Cardiac muscle cell (in vitro differentiated cells and primary cell): ENCODE data around the gene SEPSECS. TPM values are rescaled to one million over a fixed set of nuclear protein-coding genes. Genes with fewer than 3 reads are reported as not detected.

Experiments used
- DNase-seq, 2 donors: peaks; one replicate each; pipeline versions ENCODE4 v3.0.0 to v3.0.0-alpha.2; 2010 to 2017; ENCODE audit warnings: low read depth in 1 of 2, low spot score in 1 of 2
- H3K27ac ChIP-seq: fragments of 200-600 bp; sonication (generic); 2 replicates; pipeline ENCODE4 v1.5.1; 2016
- H3K27me3 ChIP-seq: fragments of 200-600 bp; sonication (generic); 2 replicates; pipeline ENCODE4 v1.6.0; 2016; ENCODE audit warnings: control low read depth
- H3K36me3 ChIP-seq: fragments of 200-600 bp; sonication (generic); 2 replicates; pipeline ENCODE4 v1.5.1; 2016; ENCODE audit warnings: control low read depth
- H3K4me1 ChIP-seq: fragments of 200-600 bp; sonication (generic); 2 replicates; pipeline ENCODE4 v1.8.1; 2017; ENCODE audit warnings: low read depth, mild to moderate bottlenecking, mixed run types
- H3K4me3 ChIP-seq: fragments of 200-600 bp; sonication (generic); 2 replicates; pipeline ENCODE4 v1.5.1; 2016; ENCODE audit warnings: mild to moderate bottlenecking
- H3K9me3 ChIP-seq: fragments of 200-600 bp; sonication (generic); 2 replicates; pipeline ENCODE4 v1.5.1; 2017; ENCODE audit warnings: low read depth, mild to moderate bottlenecking, control low read depth
- polyA plus RNA-seq: library from polyadenylated mRNA; unstranded; fragments of >200 nt; fragmentation: Nextera tagmentation; extraction: Ambion mirVana; gene quantifications from 2 replicates; pipeline ENCODE4 v1.2.1, GENCODE V29; 2016
- total RNA-seq: library from RNA; depleted of rRNA; stranded (reverse); fragments of >200 nt; gene quantifications from 2 replicates; pipeline ENCODE4 v1.2.3, GENCODE V29; 2016
- TF ChIP-seq, protein P1 (sequence below): IDR thresholded peaks from 2 replicates; pipeline ENCODE4 v1.5.1; 2012; ENCODE audit warnings: low read depth, mild to moderate bottlenecking, low read length

SEPSECS gene
- total and polyA plus RNA-seq, 2 experiments from 2014 or later: 3.6 to 6.3 TPM

DNA sequence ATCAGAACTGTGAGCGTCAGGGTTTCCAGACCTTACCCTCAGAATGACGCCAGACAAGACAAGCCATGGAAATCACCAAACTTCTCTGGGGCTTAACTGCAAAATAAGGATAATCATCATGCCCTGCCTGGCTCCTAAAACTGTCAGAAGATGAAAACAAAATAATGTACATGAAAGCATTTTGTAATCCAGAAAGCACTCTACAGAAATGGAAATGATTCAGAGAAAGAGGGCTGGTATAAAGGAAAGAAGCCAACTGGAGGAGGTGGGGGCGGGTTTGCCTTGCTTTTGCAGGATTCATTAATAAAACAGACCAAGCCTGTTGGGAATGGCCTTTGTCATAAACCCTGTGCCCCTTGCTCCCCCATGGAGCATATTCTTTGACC is 47.3 kb downstream of the SEPSECS start:
- Histone ChIP-seq H3K36me3 (no peaks in the 10 kb centered on the region), H3K4me1 (no peaks in the 10 kb centered on the region), H3K27ac (no peak overlapping the region), H3K27me3 (no peaks in the 10 kb centered on the region), H3K9me3 (no peaks in the 10 kb centered on the region), H3K4me3 (no peak overlapping the region)
- TF ChIP-seq, protein P1, sequence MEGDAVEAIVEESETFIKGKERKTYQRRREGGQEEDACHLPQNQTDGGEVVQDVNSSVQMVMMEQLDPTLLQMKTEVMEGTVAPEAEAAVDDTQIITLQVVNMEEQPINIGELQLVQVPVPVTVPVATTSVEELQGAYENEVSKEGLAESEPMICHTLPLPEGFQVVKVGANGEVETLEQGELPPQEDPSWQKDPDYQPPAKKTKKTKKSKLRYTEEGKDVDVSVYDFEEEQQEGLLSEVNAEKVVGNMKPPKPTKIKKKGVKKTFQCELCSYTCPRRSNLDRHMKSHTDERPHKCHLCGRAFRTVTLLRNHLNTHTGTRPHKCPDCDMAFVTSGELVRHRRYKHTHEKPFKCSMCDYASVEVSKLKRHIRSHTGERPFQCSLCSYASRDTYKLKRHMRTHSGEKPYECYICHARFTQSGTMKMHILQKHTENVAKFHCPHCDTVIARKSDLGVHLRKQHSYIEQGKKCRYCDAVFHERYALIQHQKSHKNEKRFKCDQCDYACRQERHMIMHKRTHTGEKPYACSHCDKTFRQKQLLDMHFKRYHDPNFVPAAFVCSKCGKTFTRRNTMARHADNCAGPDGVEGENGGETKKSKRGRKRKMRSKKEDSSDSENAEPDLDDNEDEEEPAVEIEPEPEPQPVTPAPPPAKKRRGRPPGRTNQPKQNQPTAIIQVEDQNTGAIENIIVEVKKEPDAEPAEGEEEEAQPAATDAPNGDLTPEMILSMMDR: no peak
- no peak for DNase-seq

DNA sequence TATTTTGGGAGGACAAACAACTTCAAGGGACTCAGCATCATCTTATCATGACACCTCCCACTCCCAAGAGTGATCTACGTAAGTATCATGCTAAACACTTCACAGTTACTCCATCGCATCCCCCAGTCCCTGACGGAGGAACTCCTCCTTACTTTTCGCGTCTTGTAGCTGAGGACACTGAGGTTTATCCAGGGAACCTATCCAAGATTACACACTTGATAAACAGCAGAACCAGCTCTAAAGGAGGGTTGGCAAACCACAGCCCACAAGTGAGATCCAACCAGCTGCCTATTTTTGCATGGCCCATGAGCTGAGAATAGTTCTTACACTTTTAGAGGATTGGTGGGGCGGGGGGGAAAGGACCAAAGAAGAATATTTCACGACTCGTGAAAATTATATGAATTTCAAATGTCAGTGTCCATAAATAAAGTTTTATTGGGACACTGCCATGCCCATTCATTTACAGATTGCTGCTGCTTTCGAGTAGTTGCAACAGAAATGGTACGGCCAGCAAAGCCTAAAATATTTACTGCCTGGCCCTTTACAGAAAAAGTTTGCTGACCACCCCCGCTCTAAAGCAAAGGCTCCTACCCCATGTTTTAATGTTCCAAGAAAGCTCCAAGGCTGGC is 47.8 kb downstream of the SEPSECS start:
- Histone ChIP-seq H3K4me1 (no peaks in the 10 kb centered on the region), H3K27ac (no peak overlapping the region), H3K27me3 (no peaks in the 10 kb centered on the region)

DNA sequence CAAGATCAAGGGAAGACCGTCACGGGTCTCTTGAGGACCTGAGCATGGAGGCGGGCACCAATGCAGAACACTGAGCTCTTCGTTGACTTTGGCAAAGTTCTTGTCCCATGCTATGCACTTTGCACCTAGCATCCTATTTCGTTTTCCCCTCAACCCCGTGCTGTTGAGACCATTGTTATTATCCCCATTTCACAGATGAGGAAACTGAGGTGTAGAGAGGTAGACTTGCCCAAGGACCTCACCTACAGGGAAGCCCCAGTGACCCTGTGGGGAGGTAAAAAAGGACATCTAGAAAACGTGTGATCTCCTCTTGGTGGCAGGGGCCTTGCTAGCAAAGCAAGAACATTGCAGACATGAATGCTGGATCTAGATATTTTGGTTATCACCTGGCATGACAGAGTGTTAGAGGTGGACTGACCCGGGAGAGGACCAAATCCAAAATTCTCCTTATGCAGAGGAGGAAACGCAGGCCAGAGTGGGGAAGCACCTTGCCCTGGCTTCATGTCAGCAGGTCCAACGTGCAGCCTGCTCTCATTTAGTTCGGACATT is 48.5 kb downstream of the SEPSECS start:
- no peak overlapping the region for H3K4me3 ChIP-seq
- DNase-seq: no peak
- no peaks in the 10 kb centered on the region for H3K4me1 ChIP-seq
- no peaks in the 10 kb centered on the region for H3K9me3 ChIP-seq
- H3K36me3 ChIP-seq: no peaks in the 10 kb centered on the region
- no peak overlapping the region for H3K27ac ChIP-seq
- H3K27me3 ChIP-seq: no peaks in the 10 kb centered on the region
- TF ChIP-seq, protein P1: no peak

More for the DNA sequence above, 47.8 kb downstream of the SEPSECS start:
- Histone ChIP-seq H3K4me3 (no peak overlapping the region), H3K36me3 (no peaks in the 10 kb centered on the region), H3K9me3 (no peaks in the 10 kb centered on the region)
- no peak for DNase-seq
- TF ChIP-seq, protein P1: no peak

DNA sequence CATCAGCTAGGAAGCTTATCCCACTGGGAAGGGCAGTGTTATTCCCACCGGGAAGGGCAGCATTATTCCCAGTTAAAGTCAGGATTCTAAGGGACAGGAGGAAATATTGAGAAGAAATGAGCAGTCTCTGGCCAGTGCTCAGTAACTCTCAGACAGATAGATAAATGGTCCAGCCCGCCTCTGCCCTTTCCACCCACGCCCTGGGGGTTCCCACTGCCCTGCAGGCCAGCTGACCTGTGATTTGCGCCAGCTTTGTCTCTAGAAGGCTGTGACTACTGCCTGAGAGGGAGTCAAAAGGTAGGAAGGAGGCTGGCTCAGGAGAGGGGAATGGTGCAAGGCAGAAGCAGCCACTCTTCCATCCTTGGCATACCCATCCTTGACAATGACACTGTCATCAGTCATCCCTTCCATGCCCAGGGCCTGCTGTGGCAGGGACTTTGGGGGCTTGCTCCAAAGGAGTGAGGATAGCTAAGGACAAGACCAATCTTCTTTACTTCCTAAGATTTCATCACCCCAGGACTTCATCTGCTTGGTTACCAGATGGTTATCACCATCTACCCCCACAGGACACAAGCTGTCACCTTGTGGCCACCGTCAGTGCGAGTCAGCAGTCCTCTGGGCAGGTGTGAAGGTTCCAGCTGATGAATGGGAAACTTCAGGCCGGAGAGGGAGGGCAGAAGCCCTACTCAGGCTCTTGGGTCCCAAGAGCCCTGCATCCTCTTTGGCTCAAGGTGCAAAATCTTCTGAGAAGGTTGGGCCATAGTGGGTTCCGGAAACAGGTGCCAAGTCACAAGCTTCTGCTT is 49.5 kb downstream of the SEPSECS start:
- Histone ChIP-seq H3K27ac (no peak overlapping the region), H3K4me1 (no peaks in the 10 kb centered on the region), H3K9me3 (no peaks in the 10 kb centered on the region), H3K4me3 (no peak overlapping the region), H3K27me3 (no peaks in the 10 kb centered on the region), H3K36me3 (no peaks in the 10 kb centered on the region)
- TF ChIP-seq, protein P1: no peak
- DNase-seq: no peak

DNA sequence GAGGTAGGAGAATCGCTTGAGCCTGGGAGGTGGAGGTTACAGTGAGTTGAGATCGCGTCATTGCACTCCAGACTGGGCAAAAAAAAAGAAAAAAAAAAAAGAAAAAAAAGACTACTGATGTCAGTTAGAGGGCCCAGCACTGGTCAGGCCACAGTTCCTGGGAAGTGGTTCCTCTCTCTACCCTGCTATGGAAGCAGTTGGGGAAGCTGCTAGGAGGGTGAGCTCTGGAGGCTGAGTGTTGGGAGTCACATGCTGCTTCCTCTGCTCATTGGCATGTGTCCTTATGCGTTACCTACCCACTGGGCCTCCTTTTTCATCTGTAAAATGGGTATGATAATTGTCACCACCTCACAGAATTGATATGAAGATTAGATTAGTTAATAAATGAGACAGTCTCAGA is 50.7 kb downstream of the SEPSECS start:
- TF ChIP-seq, protein P1: no peak
- H3K4me1 ChIP-seq: no peaks in the 10 kb centered on the region
- DNase-seq: no peak
- no peaks in the 10 kb centered on the region for H3K27me3 ChIP-seq
- H3K27ac ChIP-seq: no peak overlapping the region
- no peaks in the 10 kb centered on the region for H3K36me3 ChIP-seq
- H3K4me3 ChIP-seq: no peak overlapping the region
- H3K9me3 ChIP-seq: no peaks in the 10 kb centered on the region
